GM23338 (cell line): ENCODE measurements around the gene ALDH3A2.

Experiments used
- EZH2 ChIP-seq: fragments of 200-600 bp; sonication (generic); IDR thresholded peaks from one replicate; pipeline ENCODE4 v1.8.0; 2017; ENCODE audit warnings: antibody characterized with exemption, mild to moderate bottlenecking, low read depth; ENCODE audit not compliant: unreplicated experiment
- EZH2phosphoT487 ChIP-seq: fragments of 200-600 bp; sonication (generic); IDR thresholded peaks from one replicate; pipeline ENCODE4 v1.8.1; 2018; ENCODE audit warnings: antibody characterized with exemption; ENCODE audit not compliant: unreplicated experiment
- POLR2AphosphoS5 ChIP-seq: IDR thresholded peaks from 2 replicates; pipeline ENCODE4 v1.6.1; 2016; ENCODE audit warnings: antibody characterized with exemption, low read depth
- TF ChIP-seq, protein P1 (sequence below), 2 experiments: fragments of 200-600 bp in 1 of 2; sonication (generic) in 1 of 2; conservative IDR thresholded peaks; 2 replicates each; pipeline versions ENCODE4 v1.5.1 to v1.6.1; 2016 to 2017; ENCODE audit warnings: antibody characterized with exemption in 2 of 2, low read depth in 2 of 2, mild to moderate bottlenecking in 2 of 2, moderate library complexity in 1 of 2
- TF ChIP-seq, protein P2 (sequence below): IDR thresholded peaks from one replicate; pipeline ENCODE4 v1.6.1; 2018; ENCODE audit warnings: antibody characterized with exemption; ENCODE audit not compliant: unreplicated experiment

DNA sequence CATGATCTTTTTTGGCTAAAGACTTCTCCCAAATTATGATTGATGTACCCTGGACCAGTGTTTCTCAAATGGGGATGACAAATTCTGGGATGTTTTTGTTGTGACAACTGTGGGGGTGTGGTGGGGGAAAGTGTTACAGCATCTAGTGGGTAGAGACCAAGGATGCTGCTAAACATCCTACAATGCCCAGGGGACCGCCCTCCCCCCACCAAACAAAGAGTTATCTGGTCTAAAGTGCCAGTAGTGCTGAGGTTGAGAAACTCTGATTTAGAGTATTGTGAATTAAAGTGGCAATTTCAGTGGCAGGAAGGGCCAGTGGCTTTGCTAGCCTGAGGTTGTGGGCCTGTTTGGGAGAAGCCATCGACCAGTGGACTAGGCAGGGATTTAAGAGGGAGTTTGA, 34.6 kb downstream of the ALDH3A2 start:
- TF ChIP-seq EZH2 = no peak
- TF ChIP-seq, protein P1, sequence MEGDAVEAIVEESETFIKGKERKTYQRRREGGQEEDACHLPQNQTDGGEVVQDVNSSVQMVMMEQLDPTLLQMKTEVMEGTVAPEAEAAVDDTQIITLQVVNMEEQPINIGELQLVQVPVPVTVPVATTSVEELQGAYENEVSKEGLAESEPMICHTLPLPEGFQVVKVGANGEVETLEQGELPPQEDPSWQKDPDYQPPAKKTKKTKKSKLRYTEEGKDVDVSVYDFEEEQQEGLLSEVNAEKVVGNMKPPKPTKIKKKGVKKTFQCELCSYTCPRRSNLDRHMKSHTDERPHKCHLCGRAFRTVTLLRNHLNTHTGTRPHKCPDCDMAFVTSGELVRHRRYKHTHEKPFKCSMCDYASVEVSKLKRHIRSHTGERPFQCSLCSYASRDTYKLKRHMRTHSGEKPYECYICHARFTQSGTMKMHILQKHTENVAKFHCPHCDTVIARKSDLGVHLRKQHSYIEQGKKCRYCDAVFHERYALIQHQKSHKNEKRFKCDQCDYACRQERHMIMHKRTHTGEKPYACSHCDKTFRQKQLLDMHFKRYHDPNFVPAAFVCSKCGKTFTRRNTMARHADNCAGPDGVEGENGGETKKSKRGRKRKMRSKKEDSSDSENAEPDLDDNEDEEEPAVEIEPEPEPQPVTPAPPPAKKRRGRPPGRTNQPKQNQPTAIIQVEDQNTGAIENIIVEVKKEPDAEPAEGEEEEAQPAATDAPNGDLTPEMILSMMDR (conservative IDR thresholded peaks at IDR 0.05; ENCODE audit: low read depth in 2 of 2) = no peak
- TF ChIP-seq, protein P2, sequence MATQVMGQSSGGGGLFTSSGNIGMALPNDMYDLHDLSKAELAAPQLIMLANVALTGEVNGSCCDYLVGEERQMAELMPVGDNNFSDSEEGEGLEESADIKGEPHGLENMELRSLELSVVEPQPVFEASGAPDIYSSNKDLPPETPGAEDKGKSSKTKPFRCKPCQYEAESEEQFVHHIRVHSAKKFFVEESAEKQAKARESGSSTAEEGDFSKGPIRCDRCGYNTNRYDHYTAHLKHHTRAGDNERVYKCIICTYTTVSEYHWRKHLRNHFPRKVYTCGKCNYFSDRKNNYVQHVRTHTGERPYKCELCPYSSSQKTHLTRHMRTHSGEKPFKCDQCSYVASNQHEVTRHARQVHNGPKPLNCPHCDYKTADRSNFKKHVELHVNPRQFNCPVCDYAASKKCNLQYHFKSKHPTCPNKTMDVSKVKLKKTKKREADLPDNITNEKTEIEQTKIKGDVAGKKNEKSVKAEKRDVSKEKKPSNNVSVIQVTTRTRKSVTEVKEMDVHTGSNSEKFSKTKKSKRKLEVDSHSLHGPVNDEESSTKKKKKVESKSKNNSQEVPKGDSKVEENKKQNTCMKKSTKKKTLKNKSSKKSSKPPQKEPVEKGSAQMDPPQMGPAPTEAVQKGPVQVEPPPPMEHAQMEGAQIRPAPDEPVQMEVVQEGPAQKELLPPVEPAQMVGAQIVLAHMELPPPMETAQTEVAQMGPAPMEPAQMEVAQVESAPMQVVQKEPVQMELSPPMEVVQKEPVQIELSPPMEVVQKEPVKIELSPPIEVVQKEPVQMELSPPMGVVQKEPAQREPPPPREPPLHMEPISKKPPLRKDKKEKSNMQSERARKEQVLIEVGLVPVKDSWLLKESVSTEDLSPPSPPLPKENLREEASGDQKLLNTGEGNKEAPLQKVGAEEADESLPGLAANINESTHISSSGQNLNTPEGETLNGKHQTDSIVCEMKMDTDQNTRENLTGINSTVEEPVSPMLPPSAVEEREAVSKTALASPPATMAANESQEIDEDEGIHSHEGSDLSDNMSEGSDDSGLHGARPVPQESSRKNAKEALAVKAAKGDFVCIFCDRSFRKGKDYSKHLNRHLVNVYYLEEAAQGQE = no peak
- no peak for TF ChIP-seq EZH2phosphoT487
- no peak for TF ChIP-seq POLR2AphosphoS5
